Activated B cell treated with CpG ODN at 0.5 μM for 24 hours (primary cell): ENCODE results near the gene GRIK4. TPM values are rescaled to one million over a fixed set of nuclear protein-coding genes. Genes with fewer than 3 reads are reported as not detected.

Source experiments
- ATAC-seq: fragments of 200-7000 bp; cut with Tn5 transposase; one replicate; pipeline ENCODE4 v1.10.0; 2021; ENCODE audit warnings: low read depth, mild to moderate bottlenecking, moderate library complexity
- CTCF ChIA-PET: fragments of 350-600 bp; sonication (Branson Sonifier 250); formaldehyde crosslinking; loops from one replicate; lab custom pipeline; 2021; ENCODE audit warnings: antibody characterized with exemption; lab: Charles Lee
- POLR2A ChIA-PET: fragments of 350-600 bp; sonication (Branson Sonifier 250); formaldehyde crosslinking; loops from one replicate; lab custom pipeline; 2021; ENCODE audit warnings: antibody characterized with exemption; lab: Charles Lee
- DNase-seq: peaks from one replicate; pipeline ENCODE4 v3.0.0; 2022
- H3K27ac Mint-ChIP-seq: one replicate; pipeline ENCODE4 v1.8.0; 2020; ENCODE audit warnings: mixed read lengths
- H3K27me3 Mint-ChIP-seq: one replicate; pipeline ENCODE4 v1.8.0; 2021; ENCODE audit warnings: mixed read lengths
- H3K36me3 Mint-ChIP-seq: one replicate; pipeline ENCODE4 v1.8.0; 2021; ENCODE audit warnings: low read depth, mixed read lengths
- H3K4me1 Mint-ChIP-seq: one replicate; pipeline ENCODE4 v1.8.0; 2021; ENCODE audit warnings: mixed read lengths
- H3K4me3 Mint-ChIP-seq: one replicate; pipeline ENCODE4 v1.8.0; 2020; ENCODE audit warnings: mild to moderate bottlenecking, mixed read lengths
- H3K9me3 Mint-ChIP-seq: one replicate; pipeline ENCODE4 v1.8.0; 2020; ENCODE audit warnings: mixed read lengths
- CTCF ChIP-seq: fragments of 200-600 bp; IDR thresholded peaks from one replicate; pipeline ENCODE4 v1.8.0; 2022; ENCODE audit warnings: antibody characterized with exemption, mild to moderate bottlenecking
- intact Hi-C: fragments of 100-400 bp; cut with micrococcal nuclease; formaldehyde crosslinking; loops from one replicate; pipeline ENCODE4 v1.15.1; 2024
- total RNA-seq: library from RNA; stranded (reverse); gene quantifications from 2 replicates; pipeline ENCODE4 v1.2.3, GENCODE V29; 2022

Gene GRIK4
- total RNA-seq, 1 donor from 2014 or later, result not detected

DNA sequence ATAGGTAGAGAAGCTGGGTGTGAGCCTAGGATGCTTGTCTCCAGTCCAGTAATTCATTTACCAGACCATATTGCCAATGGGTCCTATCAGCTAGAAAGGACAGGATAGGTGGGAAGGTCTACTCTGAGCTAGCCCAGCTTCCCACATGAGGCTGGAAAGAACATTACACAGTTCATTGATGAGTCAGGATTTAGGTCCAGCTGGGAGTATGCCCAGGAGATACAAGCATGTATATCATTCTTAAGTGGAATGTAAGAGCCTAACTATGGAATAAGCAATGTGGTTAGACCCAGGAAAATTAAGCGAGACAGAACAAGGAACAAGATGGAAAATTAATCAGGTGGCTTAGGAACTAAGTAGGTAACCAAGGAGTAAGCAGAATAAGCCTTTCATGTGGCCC is 453.3 kb downstream of the GRIK4 start:
- H3K4me3 Mint-ChIP-seq, result no peak overlapping the region
- POLR2A ChIA-PET, result no interaction called here
- no peaks in the 10 kb centered on the region for H3K9me3 Mint-ChIP-seq
- peaks cover 9% of the 10 kb centered on the region for H3K27me3 Mint-ChIP-seq
- TF ChIP-seq CTCF, result no peak
- CTCF ChIA-PET, result no interaction called here
- H3K4me1 Mint-ChIP-seq, result no peaks in the 10 kb centered on the region
- no peaks in the 10 kb centered on the region for H3K36me3 Mint-ChIP-seq
- no peak overlapping the region for H3K27ac Mint-ChIP-seq
- DNase-seq (no peak), ATAC-seq (no peak)
- intact Hi-C loops, result no loop called here

- peaks cover 18% of the 10 kb centered on the region for H3K27me3 Mint-ChIP-seq
- ATAC-seq, result no peak
- ChIA-PET CTCF (no interaction called here), POLR2A (no interaction called here)
- intact Hi-C loops, result no loop called here
- no peak overlapping the region for H3K4me3 Mint-ChIP-seq
- no peaks in the 10 kb centered on the region for H3K4me1 Mint-ChIP-seq
- no peak for TF ChIP-seq CTCF
- no peak overlapping the region for H3K27ac Mint-ChIP-seq
- no peaks in the 10 kb centered on the region for H3K9me3 Mint-ChIP-seq
- no peak for DNase-seq
- no peaks in the 10 kb centered on the region for H3K36me3 Mint-ChIP-seq
These were observed 455.3 kb downstream of the GRIK4 start for GRCh38 chr11:120966840-120967239.

- H3K27me3 Mint-ChIP-seq, result peaks cover 26% of the 10 kb centered on the region
- no peak for ATAC-seq
- ChIA-PET CTCF (no interaction called here), POLR2A (no interaction called here)
- no peaks in the 10 kb centered on the region for H3K9me3 Mint-ChIP-seq
- H3K4me3 Mint-ChIP-seq, result no peak overlapping the region
- no peak overlapping the region for H3K27ac Mint-ChIP-seq
- H3K4me1 Mint-ChIP-seq, result no peaks in the 10 kb centered on the region
- no peak for DNase-seq
- TF ChIP-seq CTCF, result no peak
- intact Hi-C loops, result no loop called here
- no peaks in the 10 kb centered on the region for H3K36me3 Mint-ChIP-seq
These were observed 458.4 kb downstream of the GRIK4 start for GRCh38 chr11:120969993-120970392.

- ATAC-seq (no peak), DNase-seq (no peak)
- ChIA-PET CTCF (no interaction called here), POLR2A (no interaction called here)
- Mint-ChIP-seq H3K27me3 (peaks cover 28% of the 10 kb centered on the region), H3K4me1 (no peaks in the 10 kb centered on the region), H3K27ac (no peak overlapping the region), H3K4me3 (no peak overlapping the region), H3K9me3 (no peaks in the 10 kb centered on the region), H3K36me3 (no peaks in the 10 kb centered on the region)
- no peak for TF ChIP-seq CTCF
- intact Hi-C loops, result no loop called here
These were observed 460.3 kb downstream of the GRIK4 start for GRCh38 chr11:120971825-120972224.

- H3K9me3 Mint-ChIP-seq, result no peaks in the 10 kb centered on the region
- ATAC-seq (no peak), DNase-seq (no peak)
- H3K27ac Mint-ChIP-seq, result no peak overlapping the region
- TF ChIP-seq CTCF, result no peak
- ChIA-PET CTCF (no interaction called here), POLR2A (no interaction called here)
- H3K36me3 Mint-ChIP-seq, result no peaks in the 10 kb centered on the region
- H3K4me3 Mint-ChIP-seq, result no peak overlapping the region
- H3K27me3 Mint-ChIP-seq, result peaks cover 30% of the 10 kb centered on the region
- intact Hi-C loops, result no loop called here
- no peaks in the 10 kb centered on the region for H3K4me1 Mint-ChIP-seq
These were observed 461.1 kb downstream of the GRIK4 start for GRCh38 chr11:120972621-120973020.
